IPS-NIHi11 (cell line): ENCODE measurements around the gene RBX1.
A peak's percentile ranks its signal among the peaks of the same experiment; 100 is the strongest.
"Not testable (repeated sequence)": the region's sequence is repeated elsewhere in the genome, so short reads cannot be mapped to it uniquely, and the experiment has no call there.

Experiments
- DNase-seq: peaks from one replicate; pipeline ENCODE4 v3.0.0; 2012; ENCODE audit warnings: mixed read lengths, low spot score

RBX1 gene

DNA sequence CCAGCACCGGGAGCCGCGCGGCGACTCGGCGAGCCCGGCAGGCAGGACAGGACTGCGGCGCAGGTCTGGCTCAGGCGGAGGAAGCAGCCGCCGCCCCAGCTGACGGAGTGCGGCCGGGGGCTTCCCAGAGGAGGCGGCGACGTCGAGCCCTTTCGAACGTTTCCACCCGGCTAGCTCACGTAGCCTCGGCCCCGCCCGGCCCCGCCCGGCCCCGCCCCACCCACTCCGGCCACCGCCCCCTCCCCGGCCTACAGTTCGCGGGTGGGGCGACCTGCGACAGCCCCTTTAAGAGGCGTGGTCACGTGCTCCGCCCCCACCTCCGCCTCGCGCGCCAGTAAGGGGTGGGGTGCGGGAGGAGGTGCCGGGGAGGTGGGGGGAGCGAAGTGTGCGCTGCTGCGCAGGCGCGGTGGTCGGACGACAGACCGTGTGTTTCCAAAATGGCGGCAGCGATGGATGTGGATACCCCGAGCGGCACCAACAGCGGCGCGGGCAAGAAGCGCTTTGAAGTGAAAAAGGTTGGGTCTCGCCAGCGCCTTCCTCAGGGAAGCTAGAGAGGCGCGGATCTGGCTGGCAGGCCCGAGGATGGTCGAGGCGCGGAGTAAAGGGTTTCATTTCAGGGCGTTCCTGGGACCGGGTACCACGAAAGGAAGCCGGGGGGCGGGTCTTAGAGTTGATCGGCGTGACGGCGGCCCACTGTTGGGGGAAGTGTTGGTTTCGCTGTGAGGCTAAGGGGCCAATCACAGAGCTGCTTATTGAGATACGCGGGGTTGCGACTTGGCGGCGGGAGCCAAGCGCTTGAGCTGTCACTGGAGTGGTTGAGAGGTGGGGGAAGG is at the start of gene RBX1:
RBX1 (plus strand) TSS at position 417 of the 833 bp plus-strand sequence; CDS start at position 438, 21 bp downstream.
- DNase-seq: peak; percentile 95

- no peak for DNase-seq
Observed at GRCh38 chr22:40904101-40904500, 47.1 kb upstream of the RBX1 start.

DNA sequence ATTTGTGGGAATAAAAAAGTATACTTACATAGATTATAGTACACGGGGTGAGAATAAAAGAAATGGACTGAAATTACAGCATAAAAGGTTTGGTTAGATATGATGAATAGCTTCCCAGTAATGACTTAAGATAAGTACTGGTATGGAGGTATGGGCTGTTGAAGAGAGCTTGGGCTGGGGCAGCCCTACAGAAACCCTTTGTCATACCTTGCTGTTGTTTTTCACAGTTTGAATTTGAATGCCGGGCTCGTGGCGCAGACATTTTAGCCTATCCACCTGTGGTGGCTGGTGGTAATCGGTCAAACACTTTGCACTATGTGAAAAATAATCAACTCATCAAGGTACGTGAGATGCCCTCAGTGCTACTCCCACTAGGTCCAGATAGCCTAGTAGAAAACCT is 42.3 kb upstream of the RBX1 start:
- no peak for DNase-seq

DNA sequence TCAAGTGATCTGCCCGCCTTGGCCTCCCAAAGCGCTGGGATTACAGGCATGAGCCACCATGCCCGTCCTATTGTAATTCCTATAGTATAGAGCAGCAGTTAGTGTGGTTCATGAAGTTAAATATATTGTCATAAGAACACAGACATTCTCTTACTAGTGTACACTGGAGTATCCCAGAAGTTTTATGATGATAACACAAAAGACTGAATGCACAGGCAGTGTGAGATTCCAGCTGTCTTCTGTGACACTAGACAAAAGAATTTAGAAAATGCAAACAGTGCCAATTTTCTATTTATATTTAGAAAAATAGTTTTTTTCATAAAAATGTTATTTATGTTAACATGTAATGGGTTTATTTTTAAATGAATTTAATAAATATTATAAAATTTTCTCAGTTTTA is 39.4 kb upstream of the RBX1 start:
- no peak for DNase-seq

- not testable (repeated sequence) for DNase-seq
Observed at GRCh38 chr22:40912987-40913386, 38.2 kb upstream of the RBX1 start.

- DNase-seq: no peak
Observed at GRCh38 chr22:40919446-40919845, 31.7 kb upstream of the RBX1 start.

DNA sequence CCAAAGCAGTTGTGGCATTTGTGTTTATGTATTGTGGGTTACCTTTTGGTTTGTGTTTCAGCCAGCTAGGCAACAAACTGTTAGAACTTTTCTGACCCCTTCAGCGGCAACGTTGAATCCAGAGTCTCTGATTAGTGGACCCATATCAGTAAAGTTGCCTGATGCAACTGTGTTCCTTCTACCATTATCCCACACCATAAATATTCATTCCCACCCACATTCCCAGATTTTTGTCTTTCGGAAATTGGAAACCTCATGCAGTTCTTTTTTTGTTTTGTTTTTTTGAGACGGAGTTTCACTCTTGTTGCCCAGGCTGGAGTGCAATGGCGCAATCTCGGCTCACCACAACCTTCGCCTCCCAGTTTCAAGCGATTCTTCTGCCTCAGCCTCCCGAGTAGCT is 30.7 kb upstream of the RBX1 start:
- DNase-seq: no peak

DNA sequence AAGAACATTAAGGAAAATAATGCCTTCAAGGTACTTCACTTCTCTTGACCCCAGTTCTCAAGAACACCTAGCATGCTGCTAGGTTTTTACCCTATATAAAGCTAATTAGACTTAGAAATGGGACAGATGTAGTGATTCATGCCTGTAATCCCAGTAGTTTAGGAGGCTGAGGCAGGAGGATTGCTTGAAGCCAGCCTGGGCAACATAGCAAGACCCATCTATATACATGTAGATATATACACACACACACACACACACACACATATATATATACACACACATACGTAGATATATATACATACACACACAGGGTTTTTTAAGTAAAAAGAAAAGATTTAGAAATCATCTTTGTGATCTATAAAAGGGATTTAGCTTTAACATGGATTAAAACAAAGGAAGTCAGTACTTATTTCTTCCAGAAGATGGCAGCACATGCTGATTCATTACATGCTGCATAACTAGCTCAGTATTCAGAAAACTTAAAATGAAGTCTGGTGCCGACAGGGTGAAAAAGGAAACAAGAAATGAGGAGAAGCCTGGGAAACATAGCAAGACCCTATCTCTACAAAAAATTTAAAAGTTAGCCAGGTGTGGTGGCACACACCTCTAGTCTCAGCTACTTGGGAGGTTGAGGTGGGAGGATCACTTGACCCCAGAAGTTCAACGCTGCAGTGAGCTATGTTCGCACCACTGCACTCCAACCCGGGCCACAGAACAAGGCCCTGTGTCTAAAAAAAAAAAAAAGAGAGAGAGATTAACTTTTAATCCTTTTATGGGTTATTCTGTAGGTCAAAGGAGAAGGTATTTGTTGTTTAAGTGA is 28.5 kb upstream of the RBX1 start:
- peak; percentile 40 for DNase-seq

DNA sequence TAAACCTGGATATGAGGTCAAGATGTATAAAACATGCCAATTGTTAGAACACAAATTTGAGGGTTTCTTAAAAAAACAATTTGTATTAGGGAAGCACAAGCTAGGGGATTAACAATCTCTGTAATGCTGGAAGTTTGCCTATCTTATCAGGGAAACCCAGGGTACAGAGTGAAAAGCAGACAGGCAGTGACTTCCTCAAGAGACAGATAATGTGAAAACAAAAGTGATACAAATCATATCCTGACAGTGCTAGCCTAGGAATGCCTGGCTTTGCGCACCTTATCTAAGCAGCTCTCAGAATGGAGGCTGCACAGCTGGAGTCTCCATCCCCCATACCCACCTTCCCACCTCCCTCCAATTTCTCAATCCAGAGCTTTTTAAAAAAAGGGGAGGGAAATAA is 22.5 kb upstream of the RBX1 start:
- DNase-seq: no peak

DNA sequence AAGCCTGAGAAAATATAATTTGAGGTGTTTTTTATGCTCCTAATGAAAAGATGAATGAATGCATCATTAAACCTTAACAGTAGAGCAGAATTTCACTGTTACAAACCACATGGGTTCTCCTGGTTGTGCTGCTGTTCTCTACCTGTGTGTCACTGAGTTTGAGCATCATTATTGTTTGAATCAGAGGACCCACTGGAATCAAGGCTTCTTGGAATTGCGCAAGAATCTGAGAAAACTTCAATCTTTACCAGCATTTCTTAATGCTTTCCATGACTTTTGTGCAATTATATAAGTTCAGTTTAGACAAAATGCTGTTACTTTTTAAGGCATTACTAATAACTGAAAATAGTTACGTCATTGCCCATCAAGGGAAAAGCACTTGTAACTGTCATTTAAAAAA is 18.8 kb upstream of the RBX1 start:
- DNase-seq: no peak

DNA sequence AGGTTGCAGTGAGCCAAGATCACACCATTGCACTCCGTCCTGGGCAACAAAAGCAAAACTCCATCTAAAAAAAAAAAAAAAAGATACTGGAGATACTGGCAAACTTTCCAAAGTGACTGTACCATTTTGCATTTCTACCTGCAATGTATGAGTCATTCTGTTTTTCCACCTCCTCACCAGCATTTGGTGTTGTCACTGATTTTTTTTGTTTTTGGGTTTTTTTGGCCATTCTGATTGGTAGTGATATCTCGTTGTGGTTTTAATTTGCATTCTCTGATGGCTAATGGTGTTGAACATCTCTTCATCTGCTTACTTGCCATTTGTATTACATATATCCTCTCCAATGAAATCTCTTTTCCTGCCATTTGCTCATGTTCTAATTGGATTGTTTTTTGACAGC is 12.0 kb upstream of the RBX1 start:
- DNase-seq: no peak

- no peak for DNase-seq
Observed at GRCh38 chr22:40951795-40952605, 822 bp downstream of the RBX1 start.

GRCh38 chr22:40953471-40953870 is 2.3 kb downstream of the RBX1 start:
- no peak for DNase-seq

DNA sequence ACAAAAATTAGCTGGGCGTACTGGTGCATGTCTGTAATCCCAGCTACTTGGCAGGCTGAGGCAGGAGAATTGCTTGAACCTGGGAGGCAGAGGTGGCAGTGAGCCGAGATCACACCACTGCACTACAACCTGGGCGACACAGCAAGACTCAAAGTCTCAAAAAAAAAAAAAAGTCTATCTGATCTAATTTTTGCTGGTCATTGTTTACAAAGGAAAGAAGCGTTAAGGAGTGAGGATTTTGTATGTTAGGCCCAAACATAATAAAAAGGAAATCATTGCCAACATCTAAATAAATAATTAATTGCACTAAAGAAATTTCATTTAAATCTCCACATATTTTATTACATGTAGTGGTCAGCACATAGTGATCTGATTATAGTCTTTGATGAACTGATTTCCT is 2.9 kb downstream of the RBX1 start:
- DNase-seq: no peak

DNA sequence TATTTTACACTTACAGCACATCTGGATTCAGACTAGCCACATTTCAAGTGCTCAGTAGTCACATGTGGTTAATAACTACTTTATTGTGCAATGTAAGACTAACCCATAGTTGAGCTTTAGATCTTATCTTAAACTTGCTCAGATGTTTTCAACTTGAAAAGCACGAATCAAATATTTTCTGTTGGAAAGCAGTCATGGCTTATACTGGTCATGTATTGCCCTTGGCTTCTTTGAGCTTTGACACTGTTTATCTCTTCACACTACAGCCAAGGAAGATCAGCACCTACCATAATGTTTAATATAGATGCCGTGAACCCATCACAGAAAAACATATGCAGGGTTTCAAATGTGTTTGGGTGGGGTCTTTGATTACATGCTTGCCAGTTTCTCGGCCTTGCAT is 4.4 kb downstream of the RBX1 start:
- no peak for DNase-seq

DNA sequence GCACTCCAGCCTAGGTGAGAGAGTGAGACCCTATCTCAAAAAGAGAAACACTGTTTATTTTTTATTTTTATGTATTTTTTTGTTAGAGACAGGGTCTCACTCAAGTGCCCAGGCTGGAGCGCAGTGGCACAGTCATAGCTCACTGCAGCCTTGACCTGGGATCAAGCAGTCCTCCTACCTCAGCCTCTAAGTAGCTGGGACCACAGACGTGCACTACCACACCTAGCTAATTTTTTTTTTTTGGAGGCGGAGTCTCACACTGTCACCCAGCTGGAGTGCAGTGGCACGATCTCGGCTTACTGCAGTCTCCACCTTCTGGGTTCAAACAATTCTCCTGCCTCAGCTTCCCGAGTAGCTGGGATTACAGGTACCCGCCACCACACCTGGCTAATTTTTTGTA is 6.4 kb downstream of the RBX1 start:
- DNase-seq: no peak

DNA sequence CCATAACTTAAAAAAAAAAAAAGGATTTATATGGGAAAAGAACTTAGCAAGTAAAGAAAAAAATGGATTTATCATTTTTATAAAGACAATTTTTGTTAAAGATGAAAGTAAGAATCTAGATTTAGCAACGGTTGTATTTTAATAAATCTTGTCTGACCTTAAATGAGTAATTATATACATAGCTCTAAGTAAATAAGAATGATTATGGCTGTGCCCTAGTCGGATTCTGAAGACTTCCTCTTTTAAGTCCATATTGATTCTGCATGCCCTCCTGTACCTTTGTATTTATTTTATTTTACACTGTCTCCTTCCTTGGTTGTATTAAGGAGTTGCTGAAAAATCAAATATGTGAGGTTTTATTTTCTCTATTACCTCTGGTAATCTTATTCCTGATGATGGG is 7.1 kb downstream of the RBX1 start:
- DNase-seq: no peak

DNA sequence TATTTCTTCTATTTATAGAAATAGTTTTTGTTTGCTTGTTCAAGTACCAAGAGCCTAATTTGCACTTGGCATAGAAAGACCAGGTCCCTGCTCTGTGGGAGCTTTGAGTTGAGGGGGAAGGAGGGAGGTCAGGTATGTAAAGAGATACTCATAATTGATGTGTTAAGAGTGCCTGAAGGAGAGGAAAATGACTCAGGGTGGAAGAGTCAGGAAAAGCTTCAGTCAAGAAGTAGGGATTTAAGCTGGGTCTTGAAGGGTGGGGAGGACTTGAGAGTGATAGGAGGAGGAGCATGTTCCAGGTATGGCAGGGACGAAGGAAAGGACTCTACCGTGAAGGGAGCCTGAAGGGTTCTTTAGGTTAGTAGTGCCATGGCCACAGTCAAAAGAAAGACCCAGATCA is 9.0 kb downstream of the RBX1 start:
- DNase-seq: no peak

DNA sequence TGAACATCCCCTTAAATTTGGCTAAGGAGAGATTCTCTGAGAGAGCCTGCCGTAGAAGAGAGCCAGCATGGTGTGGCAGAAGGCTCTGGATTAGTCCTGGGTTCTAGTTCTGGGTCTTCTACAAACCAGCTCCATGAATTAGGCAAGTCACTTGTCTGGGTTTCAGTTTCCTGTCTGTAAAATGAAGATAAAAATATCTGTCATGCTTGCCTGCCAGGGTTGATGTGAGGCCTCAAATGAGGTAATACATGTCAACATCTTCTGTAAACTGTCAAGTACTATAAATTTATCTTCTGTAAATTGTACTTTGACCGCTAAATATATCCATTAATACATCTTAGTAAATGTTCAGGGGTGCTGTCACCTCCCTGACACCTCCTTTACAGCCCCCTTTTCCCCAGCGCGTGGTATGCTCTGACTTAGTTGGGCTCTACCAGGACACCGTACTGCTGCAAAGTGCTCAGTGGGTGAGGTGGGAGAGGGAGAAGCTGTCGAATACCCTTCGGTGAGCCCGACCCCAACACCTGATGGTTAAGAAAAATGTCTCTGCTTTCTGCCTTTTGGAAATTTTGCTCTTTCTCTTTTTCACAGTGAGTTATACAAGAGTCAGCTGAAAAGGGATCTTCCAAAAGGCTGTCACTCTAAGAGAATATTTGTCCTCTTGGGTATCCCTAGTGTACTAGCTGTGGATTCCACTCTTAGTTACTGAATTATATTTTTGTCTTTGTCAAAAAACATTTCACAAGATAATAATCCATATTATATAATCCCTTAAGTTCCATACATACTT is 15.0 kb downstream of the RBX1 start:
- no peak for DNase-seq

DNA sequence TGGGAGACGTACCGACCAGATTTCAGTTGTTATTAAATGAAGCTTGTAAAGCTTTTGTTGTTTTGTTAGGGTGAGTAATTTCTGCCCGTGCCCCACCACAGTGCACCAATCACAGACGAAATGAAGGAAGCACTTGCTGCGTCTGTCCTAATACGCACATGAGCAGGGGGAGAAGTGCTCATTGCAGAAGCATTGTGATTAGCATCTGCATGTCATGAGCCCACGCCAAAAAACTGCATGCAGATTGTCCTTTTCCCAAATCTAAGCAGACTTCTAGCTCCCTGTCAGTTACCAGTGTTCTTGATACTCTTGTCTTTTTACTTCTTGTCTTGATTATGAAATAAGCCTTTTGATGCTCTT is 15.5 kb downstream of the RBX1 start:
- no peak for DNase-seq

- DNase-seq: no peak
Observed at GRCh38 chr22:40967111-40967760, 16.1 kb downstream of the RBX1 start.
